HepG2 (cell line): ENCODE results near the gene IGSF11. TPM values are rescaled to one million over a fixed set of nuclear protein-coding genes. Genes with fewer than 3 reads are reported as not detected.

ENCODE experiments used
- ATAC-seq: fragments of 200-7000 bp; cut with Tn5 transposase; 3 replicates; pipeline ENCODE4 v1.9.1; 2020; ENCODE audit warnings: mild to moderate bottlenecking, moderate library complexity
- BruUV-seq: library from RNA; stranded (reverse); fragments of 400-500 nt; replicated peaks from 2 replicates; lab custom pipeline; 2021; lab: Mats Ljungman, UMichigan
- CTCF ChIA-PET: fragments of 300-600 bp; formaldehyde crosslinking; extraction: SDS; loops from one replicate; lab custom pipeline; 2021; ENCODE audit warnings: low total read pairs, inconsistent platforms, low intra/inter-chr PET ratio; lab: Yijun Ruan, JAX
- POLR2A ChIA-PET: fragments of 350-600 bp; sonication (Branson Sonifier 250); formaldehyde crosslinking; loops from one replicate; lab custom pipeline; 2020; ENCODE audit warnings: antibody characterized with exemption, inconsistent platforms; lab: Yijun Ruan, JAX
- DNase-seq: peaks from one replicate; pipeline ENCODE4 v3.0.0-alpha.2; 2015; ENCODE audit warnings: low spot score
- FAIRE-seq: peaks from 3 replicates; lab custom pipeline; 2011; peaks lifted over from hg19 to GRCh38; lab: Jason Lieb, UNC
- H2AFZ ChIP-seq: one replicate; pipeline ENCODE4 v1.6.1; 2011; ENCODE audit warnings: low read length, inconsistent platforms
- H3K27ac ChIP-seq: fragments of 300-600 bp; 3 replicates; pipeline ENCODE4 v1.8.0; 2011; ENCODE audit warnings: mixed run types, mild to moderate bottlenecking, mixed read lengths, low read length, inconsistent platforms; ENCODE audit not compliant: insufficient read depth; ENCODE audit errors: extremely low read length
- H3K27me3 ChIP-seq, 2 experiments: fragments of 200-600 bp in 1 of 2; 2 replicates in 1 of 2; 3 replicates in 1 of 2; pipeline versions ENCODE4 v1.6.0 to v1.8.0; 2011; ENCODE audit warnings: low read length in 2 of 2, mild to moderate bottlenecking in 2 of 2, moderate library complexity in 2 of 2, inconsistent platforms in 1 of 2; ENCODE audit not compliant: insufficient read depth in 2 of 2, control insufficient read depth in 1 of 2
- H3K36me3 ChIP-seq, 2 experiments: fragments of 200-600 bp in 1 of 2; replicated peaks in 1 of 2; 2 replicates in 1 of 2; 3 replicates in 1 of 2; pipeline versions ENCODE4 v1.5.1 to v1.8.0; 2011; ENCODE audit warnings: low read length in 2 of 2, inconsistent platforms in 1 of 2; ENCODE audit not compliant: insufficient read depth in 2 of 2, control insufficient read depth in 1 of 2
- H3K4me1 ChIP-seq: 2 replicates; pipeline ENCODE4 v1.5.1; 2012; ENCODE audit warnings: low read length, inconsistent platforms; ENCODE audit not compliant: insufficient read depth
- H3K4me2 ChIP-seq: 2 replicates; pipeline ENCODE4 v1.6.0; 2011; ENCODE audit warnings: low read depth, low read length, inconsistent platforms
- H3K4me3 ChIP-seq, 3 experiments: fragments of 200-600 bp in 1 of 3; sonication (generic), shearing (Covaris generic) in 1 of 3; replicated peaks in 1 of 3; 2 replicates each; pipeline ENCODE4 v1.5.1; 2011 to 2016; ENCODE audit warnings: low read length in 3 of 3, inconsistent platforms in 2 of 3, low read depth in 2 of 3, mild to moderate bottlenecking in 2 of 3, control low read depth in 1 of 3, mixed read lengths in 1 of 3; ENCODE audit not compliant: insufficient read depth in 1 of 3
- H3K79me2 ChIP-seq: one replicate; pipeline ENCODE4 v1.6.1; 2011; ENCODE audit warnings: low read length, inconsistent platforms; ENCODE audit not compliant: insufficient read depth
- H3K9ac ChIP-seq: 2 replicates; pipeline ENCODE4 v1.6.0; 2011; ENCODE audit warnings: mild to moderate bottlenecking, low read depth, low read length, inconsistent platforms; ENCODE audit not compliant: insufficient read depth
- H3K9me3 ChIP-seq: 2 replicates; pipeline ENCODE4 v1.5.1; 2012; ENCODE audit warnings: mild to moderate bottlenecking, low read length
- H4K20me1 ChIP-seq: 2 replicates; pipeline ENCODE4 v1.6.0; 2011; ENCODE audit warnings: inconsistent platforms, mild to moderate bottlenecking, low read length, moderate library complexity; ENCODE audit not compliant: insufficient read depth
- CCDC6 ChIP-seq: sonication (generic); formaldehyde crosslinking; IDR thresholded peaks from 2 replicates; pipeline ENCODE4 v1.8.1; 2022; ENCODE audit warnings: mild to moderate bottlenecking, missing genetic modification reagents, moderate library complexity
- CEBPG ChIP-seq: IDR thresholded peaks from 2 replicates; pipeline ENCODE4 v1.6.1; 2016
- FIP1L1 ChIP-seq: fragments of 200-400 bp; formaldehyde crosslinking; IDR thresholded peaks from 2 replicates; pipeline ENCODE4 v1.6.1; 2018; ENCODE audit warnings: low read depth, mild to moderate bottlenecking, low read length, moderate library complexity, borderline replicate concordance; ENCODE audit not compliant: insufficient read depth
- KDM5A ChIP-seq: fragments of 200-600 bp; sonication (generic); IDR thresholded peaks from 2 replicates; pipeline ENCODE4 v1.7.0; 2018; ENCODE audit warnings: antibody characterized with exemption, mild to moderate bottlenecking, low read length, borderline replicate concordance
- KLF12 ChIP-seq: sonication (generic); formaldehyde crosslinking; IDR thresholded peaks from 2 replicates; pipeline ENCODE4 v1.4.0; 2020; ENCODE audit warnings: missing genetic modification reagents, borderline replicate concordance
- PHF8 ChIP-seq: sonication (generic); formaldehyde crosslinking; IDR thresholded peaks from 2 replicates; pipeline ENCODE4 v1.5.0; 2020; ENCODE audit warnings: missing genetic modification reagents
- RARA ChIP-seq: IDR thresholded peaks from 2 replicates; pipeline ENCODE4 v1.6.1; 2016; ENCODE audit warnings: missing genetic modification reagents, missing compliant biosample characterization
- SETDB1 ChIP-seq: sonication (generic); formaldehyde crosslinking; IDR thresholded peaks from 2 replicates; pipeline ENCODE4 v1.5.1; 2020; ENCODE audit warnings: missing genetic modification reagents, mild to moderate bottlenecking, borderline replicate concordance
- TCF12 ChIP-seq, 2 experiments: fragments of 450-650 bp in 1 of 2; sonication (generic) in 1 of 2; formaldehyde crosslinking in 1 of 2; IDR thresholded peaks; 2 replicates each; pipeline versions ENCODE4 v1.6.1 to v1.8.0; 2017 to 2022; ENCODE audit warnings: antibody characterized with exemption in 1 of 2, mild to moderate bottlenecking in 1 of 2, missing genetic modification reagents in 1 of 2, moderate library complexity in 1 of 2
- ZFP36L1 ChIP-seq: sonication (generic); formaldehyde crosslinking; IDR thresholded peaks from 2 replicates; pipeline ENCODE4 v1.8.0; 2022; ENCODE audit warnings: mild to moderate bottlenecking, missing genetic modification reagents, moderate library complexity
- ZMYM2 ChIP-seq: sonication (generic); formaldehyde crosslinking; IDR thresholded peaks from 2 replicates; pipeline ENCODE4 v1.8.0; 2022; ENCODE audit warnings: mild to moderate bottlenecking, missing genetic modification reagents
- ZNF225 ChIP-seq: sonication (generic); formaldehyde crosslinking; IDR thresholded peaks from 2 replicates; pipeline ENCODE4 v1.4.0; 2020; ENCODE audit warnings: mild to moderate bottlenecking, missing genetic modification reagents
- ZNF550 ChIP-seq: sonication (generic); formaldehyde crosslinking; IDR thresholded peaks from 2 replicates; pipeline ENCODE4 v1.4.0; 2020; ENCODE audit warnings: mild to moderate bottlenecking, missing genetic modification reagents, borderline replicate concordance
- ZNF782 ChIP-seq: sonication (generic); formaldehyde crosslinking; IDR thresholded peaks from 2 replicates; pipeline ENCODE4 v1.4.0; 2020; ENCODE audit warnings: missing genetic modification reagents, mild to moderate bottlenecking, borderline replicate concordance
- ZNF839 ChIP-seq: sonication (generic); formaldehyde crosslinking; IDR thresholded peaks from 2 replicates; pipeline ENCODE4 v1.4.0; 2020; ENCODE audit warnings: missing genetic modification reagents, mild to moderate bottlenecking, borderline replicate concordance
- WGBS: methylation state at CpG from one replicate; pipeline ENCODE4 v1.1.6; 2017; ENCODE audit warnings: low lambda C conversion rate; 5-methylcytosine and 5-hydroxymethylcytosine counted together
- in situ Hi-C: cut with HindIII; loops from 2 replicates; pipeline ENCODE4 v1.10.0; 2017; ENCODE audit warnings: low pct_unique_long_range_greater_than_20kb; ENCODE audit not compliant: extremely low pct_ligation_motif_present
- intact Hi-C: fragments of 100-400 bp; cut with micrococcal nuclease; formaldehyde crosslinking; loops from one replicate; pipeline ENCODE4 v1.10.0; 2022; ENCODE audit not compliant: unreplicated experiment
- polyA plus RNA-seq, 8 experiments: library from polyadenylated mRNA; depleted of rRNA in 3 of 8; stranded (reverse) in 7 of 8; unstranded in 1 of 8; fragments of >200 nt; fragmentation: Illumina TruSeq in 4 of 8; extraction: Trizol in 4 of 8; gene quantifications; 2 replicates each; pipeline versions ENCODE4 v1.2.1 to v1.2.3, GENCODE V29; 2011 to 2016; ENCODE audit warnings: low read depth in 4 of 8, missing spikeins in 1 of 8, mixed read lengths in 1 of 8; ENCODE audit not compliant: insufficient read depth in 1 of 8
- total RNA-seq, 5 experiments: library from RNA; depleted of rRNA; stranded (reverse); fragments of >200 nt; fragmentation: Illumina TruSeq; extraction: Trizol; gene quantifications; 2 replicates each; pipeline ENCODE4 v1.2.3, GENCODE V29; 2016; ENCODE audit warnings: low read depth in 1 of 5
- TF ChIP-seq, protein P1 (sequence below): sonication (generic); formaldehyde crosslinking; IDR thresholded peaks from 2 replicates; pipeline ENCODE4 v1.4.0; 2020; ENCODE audit warnings: missing genetic modification reagents

IGSF11 gene
- total and polyA plus RNA-seq, 2 of the 13 experiments (the other 11 are each of a cell fraction or from before 2014, with no cell fraction given), result not detected

DNA sequence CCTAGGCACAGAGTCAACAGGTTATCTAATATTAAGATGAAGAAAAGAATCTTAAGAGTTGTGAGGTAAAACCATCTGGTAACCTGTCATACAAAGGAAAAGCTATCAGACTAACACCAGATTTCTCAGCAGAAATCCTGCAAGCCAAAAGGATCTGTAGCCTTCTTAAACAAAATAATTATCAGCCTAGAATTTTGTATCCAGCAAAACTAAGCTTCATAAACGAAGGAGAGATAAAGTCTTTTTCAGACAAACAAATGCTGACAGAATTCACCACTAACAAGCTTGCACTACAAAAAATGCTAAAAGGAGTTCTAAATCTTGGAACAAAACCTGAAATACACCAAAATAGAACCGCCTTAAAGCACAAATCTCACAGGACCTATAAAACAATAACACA, 9.9 kb upstream of the IGSF11 start:
- Histone ChIP-seq H3K27me3 (no peaks in the 10 kb centered on the region), H3K36me3 (no peaks in the 10 kb centered on the region), H2AFZ (no peak overlapping the region), H3K4me1 (no peaks in the 10 kb centered on the region), H3K27ac (no peak overlapping the region), H4K20me1 (no peaks in the 10 kb centered on the region), H3K9ac (no peak overlapping the region)
- POLR2A ChIA-PET, result no interaction called here
- intact Hi-C loops, result no loop called here
- BruUV-seq, result no TSS peak
- no peak for FAIRE-seq
- DNase-seq, result no peak
- TF ChIP-seq KDM5A (no peak), ZFP36L1 (CRISPR knock-in tag) (no peak), ZNF550 (CRISPR knock-in tag) (no peak), ZMYM2 (no peak), CCDC6 (CRISPR knock-in tag) (no peak)
- TF ChIP-seq, all 625 proteins: peak for 0
- Histone ChIP-seq H3K79me2 (no peaks in the 10 kb centered on the region), H3K4me2 (no peak overlapping the region), H3K4me3 (no peak overlapping the region), H3K9me3 (no peaks in the 10 kb centered on the region)
- 2% methylated on average over 2 of the region's 2 CpGs for WGBS
- no peak for ATAC-seq
- CTCF ChIA-PET, result no interaction called here
- in situ Hi-C loops, result no loop called here

DNA sequence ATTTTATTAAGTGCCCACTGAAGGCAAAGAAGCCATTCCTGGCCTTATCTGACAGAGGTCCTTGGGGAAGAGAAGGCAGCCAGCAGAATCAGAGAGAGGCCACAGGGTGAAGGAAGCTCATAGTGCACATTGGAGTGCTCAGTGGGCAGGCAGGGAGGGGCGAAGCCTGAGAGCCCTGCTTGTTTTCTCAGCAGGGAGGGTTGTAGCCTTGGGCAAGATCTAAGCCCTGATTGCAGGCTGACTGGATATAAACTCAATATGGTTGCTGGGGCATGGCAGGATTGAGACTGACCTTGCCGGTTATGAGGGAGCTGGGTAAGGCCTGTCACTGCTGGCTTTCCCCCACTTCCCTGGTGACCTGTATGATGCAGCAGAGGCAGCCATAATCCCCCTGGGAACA, 7.5 kb upstream of the IGSF11 start:
- 0% methylated on average over 1 of the region's 2 CpGs for WGBS
- TF ChIP-seq PHF8 (CRISPR knock-in tag), result no peak
- no peak for TF ChIP-seq CEBPG (CRISPR knock-in tag)
- TF ChIP-seq ZNF782 (CRISPR knock-in tag), result no peak
- no peak for TF ChIP-seq KLF12 (CRISPR knock-in tag)
- TF ChIP-seq ZNF839, result no peak
- no peak for TF ChIP-seq FIP1L1
- TF ChIP-seq, protein P1, sequence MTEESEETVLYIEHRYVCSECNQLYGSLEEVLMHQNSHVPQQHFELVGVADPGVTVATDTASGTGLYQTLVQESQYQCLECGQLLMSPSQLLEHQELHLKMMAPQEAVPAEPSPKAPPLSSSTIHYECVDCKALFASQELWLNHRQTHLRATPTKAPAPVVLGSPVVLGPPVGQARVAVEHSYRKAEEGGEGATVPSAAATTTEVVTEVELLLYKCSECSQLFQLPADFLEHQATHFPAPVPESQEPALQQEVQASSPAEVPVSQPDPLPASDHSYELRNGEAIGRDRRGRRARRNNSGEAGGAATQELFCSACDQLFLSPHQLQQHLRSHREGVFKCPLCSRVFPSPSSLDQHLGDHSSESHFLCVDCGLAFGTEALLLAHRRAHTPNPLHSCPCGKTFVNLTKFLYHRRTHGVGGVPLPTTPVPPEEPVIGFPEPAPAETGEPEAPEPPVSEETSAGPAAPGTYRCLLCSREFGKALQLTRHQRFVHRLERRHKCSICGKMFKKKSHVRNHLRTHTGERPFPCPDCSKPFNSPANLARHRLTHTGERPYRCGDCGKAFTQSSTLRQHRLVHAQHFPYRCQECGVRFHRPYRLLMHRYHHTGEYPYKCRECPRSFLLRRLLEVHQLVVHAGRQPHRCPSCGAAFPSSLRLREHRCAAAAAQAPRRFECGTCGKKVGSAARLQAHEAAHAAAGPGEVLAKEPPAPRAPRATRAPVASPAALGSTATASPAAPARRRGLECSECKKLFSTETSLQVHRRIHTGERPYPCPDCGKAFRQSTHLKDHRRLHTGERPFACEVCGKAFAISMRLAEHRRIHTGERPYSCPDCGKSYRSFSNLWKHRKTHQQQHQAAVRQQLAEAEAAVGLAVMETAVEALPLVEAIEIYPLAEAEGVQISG (CRISPR knock-in tag), result no peak
- no peak for TF ChIP-seq TCF12 (IDR thresholded peaks at IDR 0.05)
- TF ChIP-seq TCF12 (CRISPR knock-in tag; IDR thresholded peaks at IDR 0.05), result no peak
- TF ChIP-seq RARA (CRISPR knock-in tag), result no peak
- TF ChIP-seq SETDB1, result no peak
- TF ChIP-seq ZNF225, result no peak
- Histone ChIP-seq H3K27ac (no peak overlapping the region), H2AFZ (no peak overlapping the region), H3K4me2 (no peak overlapping the region), H3K9me3 (no peaks in the 10 kb centered on the region), H3K79me2 (no peaks in the 10 kb centered on the region), H3K27me3 (no peaks in the 10 kb centered on the region), H3K4me1 (no peaks in the 10 kb centered on the region), H3K36me3 (no peaks in the 10 kb centered on the region), H4K20me1 (no peaks in the 10 kb centered on the region), H3K4me3 (no peak overlapping the region), H3K9ac (no peak overlapping the region)
- in situ Hi-C loops, result no loop called here
- no TSS peak for BruUV-seq
- no peak for ATAC-seq
- CTCF ChIA-PET, result no interaction called here
- POLR2A ChIA-PET, result no interaction called here
- DNase-seq, result no peak
- intact Hi-C loops, result no loop called here
- FAIRE-seq, result no peak
